Stimulated activated CD8-positive, alpha-beta memory T cell treated with anti-CD3 and anti-CD28 coated beads, Interleukin-15, amount 100 ng/mL, for 4 hours (primary cell): ENCODE data around the gene PRR5L.

Experiments
- DNase-seq, 2 donors: peaks; one replicate each; pipeline ENCODE4 v3.0.0-alpha.2; 2020; ENCODE audit warnings: low read depth in 2 of 2

The PRR5L gene

GRCh38 chr11:36400766-36401455 lies 104.8 kb downstream of the PRR5L start:
- no peak for DNase-seq

DNA sequence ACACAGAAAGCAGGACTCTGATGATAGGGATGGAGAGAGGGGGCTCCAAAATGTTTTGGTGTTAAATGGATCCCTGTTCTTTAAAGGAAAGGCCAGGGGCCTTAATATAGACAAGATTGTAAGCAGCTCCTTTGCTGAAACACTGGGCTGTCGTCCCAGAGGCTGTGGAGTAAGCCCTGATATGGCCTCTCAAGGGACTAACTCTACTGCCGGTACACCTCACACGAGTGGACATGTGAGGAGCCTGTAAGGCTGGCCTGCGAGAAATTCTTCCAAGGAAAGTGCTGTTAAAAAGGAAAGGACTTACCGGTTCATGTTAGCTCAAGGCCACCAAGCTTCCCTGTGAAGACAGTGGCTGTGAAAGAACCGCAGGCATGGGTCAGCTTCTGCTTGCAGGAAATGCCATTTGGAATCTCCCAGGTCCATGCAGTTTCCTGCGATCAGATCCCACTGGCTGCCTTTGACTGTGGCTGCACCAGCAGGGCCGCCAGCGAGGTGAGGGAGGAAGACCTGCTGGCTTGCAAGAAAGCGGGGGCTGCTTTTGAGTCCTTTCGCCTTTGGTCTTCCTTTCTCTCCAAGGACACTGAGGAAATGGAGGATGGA lies 106.6 kb downstream of the PRR5L start:
- DNase-seq, result no peak

GRCh38 chr11:36403661-36404060 lies 107.6 kb downstream of the PRR5L start:
- no peak for DNase-seq

DNA sequence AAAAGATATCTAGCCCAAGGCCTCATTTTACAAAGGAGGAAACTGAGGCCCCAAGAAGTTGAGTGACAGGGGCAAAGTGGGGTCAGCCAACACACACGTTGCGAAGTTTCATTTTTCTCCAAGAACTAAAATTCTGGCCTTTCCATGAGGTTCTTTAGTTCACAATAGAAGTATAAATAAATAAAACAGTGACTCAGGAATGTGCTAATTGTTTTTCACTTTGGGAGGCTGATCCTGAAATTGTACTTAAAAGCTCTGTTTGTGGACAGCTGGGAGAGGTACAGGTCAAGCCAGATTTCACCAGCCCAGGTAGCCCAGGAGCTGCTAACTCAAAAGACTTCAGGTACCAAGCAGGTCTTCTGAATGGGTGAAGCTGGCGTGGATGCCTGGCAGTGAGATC lies 108.7 kb downstream of the PRR5L start:
- no peak for DNase-seq

DNA sequence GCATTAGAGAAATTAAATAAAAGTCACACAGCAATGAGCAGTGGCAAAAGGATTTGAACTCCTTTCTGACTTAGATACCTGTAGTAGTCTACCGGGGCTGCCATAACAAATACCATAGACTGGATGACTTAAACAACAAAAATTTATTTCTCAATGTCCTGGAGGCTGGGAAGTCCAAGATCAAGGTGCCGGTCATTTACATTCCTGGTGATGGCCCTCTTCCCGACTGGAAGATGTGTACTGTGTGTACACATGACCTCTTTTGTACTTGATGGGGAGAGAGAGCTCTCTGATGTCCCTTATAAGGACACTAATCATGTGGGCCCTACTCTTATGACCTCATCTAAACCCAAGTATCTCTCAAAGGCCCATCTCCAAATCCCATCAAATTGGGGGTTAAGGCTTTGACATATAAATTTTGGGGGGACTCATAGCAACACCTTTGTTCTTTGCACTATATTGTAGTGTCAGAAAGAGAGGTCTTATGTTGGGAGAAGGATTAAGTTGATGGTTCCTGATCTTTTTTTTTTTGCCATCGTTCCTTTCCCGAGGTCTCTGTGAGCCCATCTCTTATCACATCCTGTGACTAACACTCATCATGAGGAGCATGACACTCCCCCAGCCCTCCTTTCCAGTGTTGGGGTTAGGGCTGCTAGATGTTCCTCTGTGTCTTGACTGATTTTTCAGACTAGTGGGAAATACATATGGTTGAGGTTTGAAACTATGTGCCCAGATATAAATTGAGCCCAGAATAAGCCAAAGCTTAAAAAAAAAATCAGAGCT lies 109.7 kb downstream of the PRR5L start:
- DNase-seq, result no peak

DNA sequence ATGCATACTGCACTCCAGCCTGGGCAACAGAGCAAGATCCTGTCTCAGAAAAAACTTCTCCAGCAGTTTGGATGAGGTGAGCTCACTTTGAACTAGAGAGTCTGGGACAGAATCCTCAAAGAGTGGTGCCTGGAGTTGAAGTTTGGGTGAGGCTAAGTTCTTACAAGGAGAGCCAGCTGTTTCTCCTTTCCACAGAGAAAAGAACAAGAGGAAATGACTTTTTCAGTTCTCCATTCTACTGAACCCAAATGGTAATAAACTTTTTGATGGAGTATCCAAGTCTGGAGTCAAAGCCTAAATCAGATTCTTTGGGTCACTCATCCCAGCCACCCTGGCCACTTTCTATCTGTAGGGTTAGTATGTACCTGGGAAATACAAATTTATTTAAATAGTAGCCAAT lies 111.3 kb downstream of the PRR5L start:
- DNase-seq, result no peak

- DNase-seq, result no peak
These were observed 112.5 kb downstream of the PRR5L start for GRCh38 chr11:36408498-36409136.

DNA sequence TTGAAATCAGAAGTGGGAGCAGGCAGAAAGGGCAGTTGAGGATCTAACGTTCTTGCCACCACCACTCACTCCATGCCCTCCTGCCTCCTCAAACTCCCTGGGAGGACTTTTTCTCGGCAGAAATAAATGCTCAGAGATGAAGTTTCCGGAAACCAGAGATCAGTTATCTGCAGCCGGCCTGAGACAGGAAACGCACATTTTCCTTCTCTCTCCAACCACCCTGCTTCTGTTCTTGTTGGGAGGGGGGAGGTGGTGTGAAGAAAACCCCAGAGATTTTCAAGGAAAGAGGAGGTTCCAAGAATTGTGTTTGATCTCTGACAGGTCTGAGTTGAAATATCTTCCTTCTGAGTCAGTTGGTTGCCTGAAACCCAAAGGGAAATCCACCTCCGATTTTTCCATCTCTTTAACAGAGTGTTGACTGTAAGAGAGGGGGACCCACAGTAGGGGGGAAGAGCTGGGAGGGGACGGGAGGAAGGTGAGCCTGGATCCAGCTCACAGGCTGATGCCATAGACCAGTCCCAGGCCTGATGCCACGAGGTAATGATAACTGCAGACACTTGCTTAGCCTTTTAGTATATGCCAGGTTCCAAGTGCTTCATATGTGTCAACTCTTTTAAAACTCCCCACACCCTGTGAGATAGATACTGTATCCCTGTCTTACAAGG lies 113.2 kb downstream of the PRR5L start:
- no peak for DNase-seq

DNA sequence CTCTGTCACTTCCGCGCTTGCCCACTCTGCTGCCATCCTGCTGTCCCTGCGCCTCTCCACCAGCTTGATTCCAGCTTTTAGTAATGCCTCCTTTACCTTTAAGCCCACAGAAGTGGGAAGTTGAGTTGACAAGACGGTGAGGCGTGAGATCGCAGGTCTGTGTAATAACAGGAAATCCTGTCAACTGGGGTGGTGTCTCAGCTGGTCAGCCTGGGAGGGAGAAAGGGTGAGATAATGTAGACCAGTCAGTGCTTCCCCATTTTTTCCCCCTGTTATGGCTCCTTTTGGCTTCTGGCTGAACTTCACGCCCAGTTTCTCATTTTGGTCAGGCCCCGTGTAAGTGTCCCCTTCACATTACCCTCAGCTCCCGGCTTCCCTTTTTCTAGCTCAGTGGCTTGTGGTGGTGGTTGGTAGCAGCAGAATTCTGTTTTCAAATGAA lies 115.1 kb downstream of the PRR5L start:
- DNase-seq, result no peak

DNA sequence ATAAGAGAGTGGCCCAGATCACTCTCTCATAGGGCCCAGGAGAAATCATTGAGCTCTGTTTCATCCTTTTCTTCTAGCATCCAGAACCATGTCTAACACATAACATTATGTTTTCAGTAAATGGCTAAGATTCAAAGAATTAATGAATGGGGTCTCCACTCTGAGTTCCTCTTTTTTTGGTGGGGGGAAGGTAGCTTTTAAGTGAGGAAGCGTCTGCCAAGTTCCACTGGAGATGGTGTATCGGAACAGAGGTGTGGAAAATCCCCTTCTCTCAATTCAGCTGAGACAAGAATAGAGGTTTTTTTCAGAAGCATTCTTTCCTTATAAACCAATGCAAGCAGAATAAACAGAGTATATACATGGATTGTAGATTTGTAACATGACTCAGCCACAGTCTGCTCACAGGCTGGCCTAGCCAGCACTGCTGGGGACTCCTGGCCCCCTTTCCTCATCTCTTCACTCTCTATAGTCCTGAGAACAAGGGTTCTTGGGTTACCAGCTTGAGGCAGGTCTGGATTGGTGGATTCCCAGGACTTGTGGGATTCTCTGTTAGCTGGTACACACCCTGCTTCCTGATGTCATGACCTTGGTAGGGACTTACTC lies 116.8 kb downstream of the PRR5L start:
- no peak for DNase-seq

DNA sequence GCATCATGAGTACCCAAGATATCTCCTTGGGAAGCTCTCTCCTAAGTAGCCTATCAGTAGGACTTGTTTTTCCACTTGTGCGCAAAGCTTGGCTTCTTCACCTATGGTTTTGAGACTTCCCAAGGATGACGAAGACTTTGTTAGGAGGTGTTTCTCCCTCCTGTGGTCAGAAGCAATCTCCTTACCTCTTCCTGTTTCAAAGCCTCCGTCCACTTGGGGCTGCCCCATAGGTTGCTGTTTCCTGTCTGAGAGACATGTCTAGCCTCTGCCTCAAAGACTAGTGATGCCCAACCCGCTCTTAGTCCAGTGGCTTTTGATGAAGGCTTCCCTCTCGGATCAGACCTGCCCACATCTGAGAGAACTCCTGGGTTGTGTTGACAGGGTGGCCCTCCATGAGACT lies 121.1 kb downstream of the PRR5L start:
- no peak for DNase-seq

DNA sequence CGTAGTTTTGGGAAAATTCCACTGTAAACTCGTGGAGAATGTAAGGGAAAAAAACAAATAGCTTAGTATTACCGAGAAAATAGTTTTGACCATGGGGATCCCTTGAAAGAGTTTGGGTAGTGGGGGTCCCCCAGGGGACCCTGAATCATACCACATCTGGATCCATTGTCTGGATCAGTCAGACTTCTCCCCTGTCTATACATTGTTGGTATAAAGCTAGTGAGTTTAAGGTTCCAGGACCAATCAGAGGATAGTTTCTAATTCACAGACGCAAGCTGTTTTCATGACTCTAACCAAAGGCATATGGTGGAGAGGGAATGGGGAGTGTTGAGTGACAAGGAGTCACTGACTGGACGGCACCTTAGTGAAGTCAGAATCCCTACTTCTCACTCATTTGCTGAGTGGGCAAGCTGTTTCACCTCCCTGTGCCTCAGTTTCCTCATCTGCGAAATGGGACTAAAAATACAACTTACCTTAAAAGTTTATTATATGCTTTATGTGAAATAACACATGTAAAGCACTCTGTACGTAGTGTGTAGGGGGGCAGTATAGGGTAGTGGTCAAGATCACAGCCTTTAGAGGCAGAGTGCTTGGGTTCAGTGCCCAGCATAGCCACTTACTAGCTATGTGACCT lies 123.8 kb downstream of the PRR5L start:
- no peak for DNase-seq

GRCh38 chr11:36421546-36422155 lies 125.6 kb downstream of the PRR5L start:
- DNase-seq, result no peak

GRCh38 chr11:36425561-36426081 lies 129.5 kb downstream of the PRR5L start:
- no peak for DNase-seq

- no peak for DNase-seq
These were observed 130.2 kb downstream of the PRR5L start for GRCh38 chr11:36426226-36426848.

DNA sequence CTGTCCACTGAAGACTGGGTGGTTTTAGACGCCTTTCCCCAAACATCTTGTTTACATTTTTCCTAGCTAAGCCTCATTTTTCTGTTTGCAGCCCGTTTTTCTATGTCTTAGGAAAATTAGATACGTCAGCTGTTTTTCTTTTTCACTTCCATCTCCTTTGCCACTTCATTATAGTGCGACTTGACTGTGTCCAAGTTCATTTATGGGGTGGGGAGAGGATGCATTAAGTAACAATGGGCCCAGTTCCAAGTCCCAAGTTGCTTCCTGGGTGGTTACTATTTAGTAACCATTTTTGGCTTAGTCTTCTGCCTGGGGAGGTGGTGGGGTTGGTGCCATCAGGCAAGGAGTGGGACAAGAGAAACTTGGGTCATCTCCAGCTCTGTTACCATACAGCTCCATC lies 131.0 kb downstream of the PRR5L start:
- DNase-seq, result no peak

GRCh38 chr11:36427876-36428275 lies 131.8 kb downstream of the PRR5L start:
- DNase-seq, result no peak

DNA sequence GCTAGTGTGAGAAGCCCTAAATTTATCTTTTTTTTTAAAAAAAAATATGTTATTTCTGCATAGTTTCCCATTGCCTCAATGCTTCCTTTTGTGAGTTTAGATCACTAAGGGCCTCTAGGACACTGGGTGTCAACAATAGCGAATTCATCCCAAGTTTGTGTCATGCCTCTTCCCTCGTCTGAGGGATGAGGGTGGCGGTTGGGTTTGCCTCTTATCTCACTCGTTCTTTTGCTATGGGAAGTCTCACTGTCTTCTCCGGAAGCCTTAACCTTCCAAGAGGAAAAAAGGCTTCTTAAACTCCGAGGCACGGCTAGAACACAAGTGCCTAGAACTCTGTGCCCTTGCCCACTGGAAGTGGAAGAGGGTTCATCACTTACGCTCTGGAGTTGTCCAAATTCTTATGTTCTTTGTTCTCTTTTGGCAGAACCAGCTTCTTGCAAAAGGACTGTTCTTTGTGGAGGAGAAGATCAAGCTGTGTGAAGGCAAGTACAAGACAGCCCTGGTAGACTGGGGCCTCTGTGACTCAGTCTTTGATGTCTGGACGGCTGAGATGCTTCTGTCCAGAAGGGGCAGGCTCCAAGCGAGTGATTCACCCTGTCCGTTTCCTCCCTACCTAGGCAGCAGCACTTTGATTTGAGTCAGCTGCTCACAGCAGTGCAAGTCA lies 135.5 kb downstream of the PRR5L start:
- no peak for DNase-seq

DNA sequence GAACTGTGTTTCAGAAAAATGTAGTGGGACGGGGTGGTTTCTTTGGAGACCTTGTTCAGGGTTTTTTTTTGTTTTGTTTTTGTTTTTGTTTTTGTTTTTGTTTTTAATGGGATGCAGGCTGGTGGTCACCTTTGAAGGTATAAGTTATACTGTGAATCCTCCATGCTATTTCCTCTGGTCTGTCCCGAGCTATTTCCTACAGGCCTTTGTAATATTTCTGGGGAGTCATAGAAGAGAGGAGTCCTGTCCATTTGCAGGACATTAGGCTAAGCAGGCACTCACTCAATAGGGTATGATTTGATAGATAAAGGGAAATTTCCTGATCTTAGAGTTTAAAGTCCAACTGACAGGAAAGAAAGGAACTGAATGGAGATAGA lies 136.0 kb downstream of the PRR5L start:
- DNase-seq, result no peak
